CD4-positive, alpha-beta T cell treated with Interleukin-6 for 4 hours (primary cell): ENCODE measurements around the gene COMT.
"Not testable (repeated sequence)": the region's sequence is repeated elsewhere in the genome, so short reads cannot be mapped to it uniquely, and the experiment has no call there.

ENCODE experiments used
- DNase-seq: peaks from one replicate; pipeline ENCODE4 v3.0.0-alpha.2; 2020; ENCODE audit warnings: mixed read lengths

The COMT gene

GRCh38 chr22:19941365-19942082 lies at the start of gene COMT, which contains the start of gene TXNRD2:
COMT (plus strand) TSS chr22:19941772; CDS start chr22:19962527, 20,755 bp downstream.
TXNRD2 (minus strand) TSS chr22:19941818; CDS start chr22:19941803, 15 bp downstream.
- peak; percentile 77 for DNase-seq

- peak; percentile 83 for DNase-seq
Measured at GRCh38 chr22:19892257-19892879, 49.2 kb upstream of the COMT start.

- DNase-seq, result no peak
Measured at GRCh38 chr22:19892925-19893324, 48.6 kb upstream of the COMT start.

GRCh38 chr22:19893363-19893762 lies 48.2 kb upstream of the COMT start:
- DNase-seq, result no peak

GRCh38 chr22:19895160-19895849 lies 46.3 kb upstream of the COMT start:
- peak; percentile 45 for DNase-seq

- DNase-seq, result peak; percentile 73
Measured at GRCh38 chr22:19896665-19897355, 44.8 kb upstream of the COMT start.

- no peak for DNase-seq
Measured at GRCh38 chr22:19897726-19898125, 43.8 kb upstream of the COMT start.

- no peak for DNase-seq
Measured at GRCh38 chr22:19898145-19898544, 43.4 kb upstream of the COMT start.

GRCh38 chr22:19898831-19899567 lies 42.6 kb upstream of the COMT start:
- DNase-seq, result no peak

- DNase-seq, result no peak
Measured at GRCh38 chr22:19900707-19901436, 40.7 kb upstream of the COMT start.

- no peak for DNase-seq
Measured at GRCh38 chr22:19901577-19902244, 39.9 kb upstream of the COMT start.

GRCh38 chr22:19902245-19902715 lies 39.3 kb upstream of the COMT start:
- DNase-seq, result no peak

GRCh38 chr22:19903031-19903430 lies 38.5 kb upstream of the COMT start:
- no peak for DNase-seq

- no peak for DNase-seq
Measured at GRCh38 chr22:19903513-19903912, 38.1 kb upstream of the COMT start.

GRCh38 chr22:19904174-19904856 lies 37.3 kb upstream of the COMT start:
- DNase-seq, result no peak

GRCh38 chr22:19904935-19905334 lies 36.6 kb upstream of the COMT start:
- no peak for DNase-seq

GRCh38 chr22:19905347-19906276 lies 36.0 kb upstream of the COMT start:
- no peak for DNase-seq

- not testable (repeated sequence) for DNase-seq
Measured at GRCh38 chr22:19906864-19907263, 34.7 kb upstream of the COMT start.

GRCh38 chr22:19907902-19908301 lies 33.7 kb upstream of the COMT start:
- not testable (repeated sequence) for DNase-seq
